Adrenal gland (tissue), 5 donors: ENCODE data around the gene TMEM147.
"Not testable (repeated sequence)": the region's sequence is repeated elsewhere in the genome, so short reads cannot be mapped to it uniquely, and the experiment has no call there.

Source experiments
- POLR2A ChIP-seq, 2 donors: fragments of 450-650 bp; IDR thresholded peaks; one replicate each; pipeline ENCODE4 v1.6.1; 2017; ENCODE audit warnings: antibody characterized with exemption in 2 of 2, mild to moderate bottlenecking in 2 of 2, moderate library complexity in 1 of 2
- TF ChIP-seq, protein P1 (sequence below), 6 experiments: fragments of 450-650 bp in 4 of 6; fragments of 200-600 bp in 2 of 6; sonication (generic) in 1 of 6; IDR thresholded peaks; 1 replicate in 5 of 6; 2 replicates in 1 of 6; pipeline versions ENCODE4 v1.5.1 to v1.8.0; 2016 to 2021; ENCODE audit warnings: antibody characterized with exemption in 6 of 6, mild to moderate bottlenecking in 2 of 6, moderate library complexity in 1 of 6
- donor health status: DM: no; HTN: no; CAD: no.

DNA sequence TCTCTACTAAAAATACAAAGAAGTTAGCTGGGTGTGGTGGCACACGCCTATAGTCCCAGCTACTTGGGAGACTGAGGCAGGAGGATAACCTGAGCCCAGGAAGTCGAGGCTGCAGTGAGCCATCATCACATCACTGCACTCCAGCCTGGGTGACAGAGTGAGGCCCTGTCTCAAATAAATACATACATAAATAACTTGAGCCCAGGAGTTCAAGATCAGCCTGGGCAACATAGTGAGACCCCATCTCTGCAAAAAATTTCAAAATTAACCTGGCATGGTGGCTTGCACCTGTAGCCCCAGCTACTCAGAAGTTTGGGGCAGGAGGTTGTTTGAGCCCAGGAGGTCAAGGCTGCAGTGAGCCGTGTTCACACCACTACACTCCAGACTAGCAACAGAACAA is 49.6 kb downstream of the TMEM147 start:
- TF ChIP-seq, protein P1, sequence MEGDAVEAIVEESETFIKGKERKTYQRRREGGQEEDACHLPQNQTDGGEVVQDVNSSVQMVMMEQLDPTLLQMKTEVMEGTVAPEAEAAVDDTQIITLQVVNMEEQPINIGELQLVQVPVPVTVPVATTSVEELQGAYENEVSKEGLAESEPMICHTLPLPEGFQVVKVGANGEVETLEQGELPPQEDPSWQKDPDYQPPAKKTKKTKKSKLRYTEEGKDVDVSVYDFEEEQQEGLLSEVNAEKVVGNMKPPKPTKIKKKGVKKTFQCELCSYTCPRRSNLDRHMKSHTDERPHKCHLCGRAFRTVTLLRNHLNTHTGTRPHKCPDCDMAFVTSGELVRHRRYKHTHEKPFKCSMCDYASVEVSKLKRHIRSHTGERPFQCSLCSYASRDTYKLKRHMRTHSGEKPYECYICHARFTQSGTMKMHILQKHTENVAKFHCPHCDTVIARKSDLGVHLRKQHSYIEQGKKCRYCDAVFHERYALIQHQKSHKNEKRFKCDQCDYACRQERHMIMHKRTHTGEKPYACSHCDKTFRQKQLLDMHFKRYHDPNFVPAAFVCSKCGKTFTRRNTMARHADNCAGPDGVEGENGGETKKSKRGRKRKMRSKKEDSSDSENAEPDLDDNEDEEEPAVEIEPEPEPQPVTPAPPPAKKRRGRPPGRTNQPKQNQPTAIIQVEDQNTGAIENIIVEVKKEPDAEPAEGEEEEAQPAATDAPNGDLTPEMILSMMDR (IDR thresholded peaks at IDR 0.05), result not testable (repeated sequence)
- TF ChIP-seq POLR2A (IDR thresholded peaks at IDR 0.05), result not testable (repeated sequence)
